Ovary (tissue), 9 donors: ENCODE data around the gene OR6N1. TPM values are rescaled to one million over a fixed set of nuclear protein-coding genes. Genes with fewer than 3 reads are reported as not detected.

Experiments used
- DNase-seq, 5 donors: peaks; one replicate each; pipeline ENCODE4 v3.0.0-alpha.2; 2019 to 2020
- H3K27ac ChIP-seq, 2 donors: fragments of 200-600 bp; one replicate each; pipeline versions ENCODE4 v1.5.1 to v1.8.0; 2019 to 2022
- H3K27me3 ChIP-seq: fragments of 200-600 bp; one replicate; pipeline ENCODE4 v1.8.0; 2022
- H3K36me3 ChIP-seq: fragments of 200-600 bp; sonication (generic); one replicate; pipeline ENCODE4 v1.5.1; 2019
- H3K4me1 ChIP-seq: one replicate; pipeline ENCODE4 v1.8.1; 2013; ENCODE audit warnings: mild to moderate bottlenecking, moderate library complexity; ENCODE audit not compliant: insufficient read depth
- H3K4me3 ChIP-seq: fragments of 200-600 bp; sonication (generic); one replicate; pipeline ENCODE4 v1.5.1; 2017
- H3K9me3 ChIP-seq, 2 donors: fragments of 200-600 bp in 1 of 2; sonication (generic) in 1 of 2; one replicate each; pipeline versions ENCODE4 v1.5.1 to v1.8.1; 2013 to 2019; ENCODE audit warnings: mild to moderate bottlenecking in 1 of 2, moderate library complexity in 1 of 2
- EP300 ChIP-seq: sonication (generic); formaldehyde crosslinking; IDR thresholded peaks from one replicate; pipeline ENCODE4 v1.6.1; 2017; ENCODE audit warnings: antibody characterized with exemption
- POLR2A ChIP-seq: fragments of 450-650 bp; IDR thresholded peaks from one replicate; pipeline ENCODE4 v1.6.1; 2017; ENCODE audit warnings: antibody characterized with exemption, mild to moderate bottlenecking, moderate library complexity
- WGBS, 3 donors: extraction: QIAGEN DNeasy Blood & Tissue Kit in 1 of 3; methylation state at CpG; one replicate each; pipeline versions ENCODE4 v1.1.5 to v1.1.7; 2013 to 2017; 5-methylcytosine and 5-hydroxymethylcytosine counted together
- intact Hi-C, 4 donors: fragments of 100-400 bp; cut with DNase I; formaldehyde crosslinking; loops; one replicate each; pipeline versions ENCODE4 v1.11.0 to v1.15.1; 2022 to 2023
- polyA plus RNA-seq, 2 donors: library from polyadenylated mRNA; stranded (reverse); fragments of 200-250 nt in 1 of 2; fragments of 350-450 nt in 1 of 2; fragmentation: Illumina TruSeq in 1 of 2; extraction: RNeasy Lipid Tissue Mini Kit (QIAGEN cat#74804) in 1 of 2; gene quantifications; one replicate each; pipeline ENCODE4 v1.2.3, GENCODE V29; 2013 to 2014
- total RNA-seq, 7 donors: library from RNA; depleted of rRNA in 2 of 7; stranded (reverse); fragments of >200 nt in 2 of 7; fragmentation: NEBNext Ultra II Directional in 3 of 7; extraction: Animal tissue kit (Norgen Biotek cat#: 25700) in 3 of 7; gene quantifications; one replicate each; pipeline versions ENCODE4 v1.1.0 to v1.2.4, GENCODE V29; 2016 to 2023
- TF ChIP-seq, protein P1 (sequence below), 3 donors: fragments of 450-650 bp in 2 of 3; fragments of 200-600 bp in 1 of 3; IDR thresholded peaks; one replicate each; pipeline versions ENCODE4 v1.5.1 to v1.8.0; 2016 to 2022; ENCODE audit warnings: antibody characterized with exemption in 3 of 3, mild to moderate bottlenecking in 1 of 3
- donor health status: DM: no; HTN: no; CAD: no; lungs with moderate emphysema.
- donor health status: DM: no; HTN: no; CAD: no.
- donor health status: Bipolar disorder and iron deficiency.
- donor health status: DM: yes; HTN: yes; CAD: no.
- donor health status: DM: no; HTN: no; CAD: no.
- donor health status: DM: yes; HTN: yes; CAD: no.

The OR6N1 gene
- total and polyA plus RNA-seq, 9 donors: not detected

DNA sequence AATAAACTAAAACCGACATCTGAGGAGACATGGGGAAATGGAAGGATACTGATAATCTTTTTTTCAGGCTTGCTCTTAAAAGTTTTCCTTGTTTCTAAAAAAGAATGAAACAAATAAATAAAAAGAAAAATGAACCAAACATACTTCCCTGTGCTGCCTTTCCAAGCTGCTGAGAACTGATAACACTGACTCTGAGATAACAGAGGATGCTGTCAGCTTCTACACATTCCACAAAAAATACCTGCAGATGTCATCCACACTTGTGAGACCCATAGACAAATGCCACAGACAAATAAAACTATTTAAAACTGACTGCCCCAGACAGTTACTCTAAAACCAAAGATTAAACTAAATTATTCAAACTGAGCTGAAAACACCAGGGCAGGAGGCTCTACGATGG, 39.5 kb downstream of the OR6N1 start:
- no peak for DNase-seq
- Histone ChIP-seq H3K4me3 (no peak overlapping the region), H3K9me3 (no peaks in the 10 kb centered on the region), H3K4me1 (no peaks in the 10 kb centered on the region), H3K36me3 (no peaks in the 10 kb centered on the region), H3K27ac (no peak overlapping the region), H3K27me3 (no peaks in the 10 kb centered on the region)
- TF ChIP-seq POLR2A (no peak), EP300 (no peak)
- TF ChIP-seq, protein P1, sequence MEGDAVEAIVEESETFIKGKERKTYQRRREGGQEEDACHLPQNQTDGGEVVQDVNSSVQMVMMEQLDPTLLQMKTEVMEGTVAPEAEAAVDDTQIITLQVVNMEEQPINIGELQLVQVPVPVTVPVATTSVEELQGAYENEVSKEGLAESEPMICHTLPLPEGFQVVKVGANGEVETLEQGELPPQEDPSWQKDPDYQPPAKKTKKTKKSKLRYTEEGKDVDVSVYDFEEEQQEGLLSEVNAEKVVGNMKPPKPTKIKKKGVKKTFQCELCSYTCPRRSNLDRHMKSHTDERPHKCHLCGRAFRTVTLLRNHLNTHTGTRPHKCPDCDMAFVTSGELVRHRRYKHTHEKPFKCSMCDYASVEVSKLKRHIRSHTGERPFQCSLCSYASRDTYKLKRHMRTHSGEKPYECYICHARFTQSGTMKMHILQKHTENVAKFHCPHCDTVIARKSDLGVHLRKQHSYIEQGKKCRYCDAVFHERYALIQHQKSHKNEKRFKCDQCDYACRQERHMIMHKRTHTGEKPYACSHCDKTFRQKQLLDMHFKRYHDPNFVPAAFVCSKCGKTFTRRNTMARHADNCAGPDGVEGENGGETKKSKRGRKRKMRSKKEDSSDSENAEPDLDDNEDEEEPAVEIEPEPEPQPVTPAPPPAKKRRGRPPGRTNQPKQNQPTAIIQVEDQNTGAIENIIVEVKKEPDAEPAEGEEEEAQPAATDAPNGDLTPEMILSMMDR (IDR thresholded peaks at IDR 0.05): no peak
- 52 to 57% (median 56%) methylated on average over 2 of the region's 2 CpGs for WGBS, 3 donors
- intact Hi-C loops: no loop called here

DNA sequence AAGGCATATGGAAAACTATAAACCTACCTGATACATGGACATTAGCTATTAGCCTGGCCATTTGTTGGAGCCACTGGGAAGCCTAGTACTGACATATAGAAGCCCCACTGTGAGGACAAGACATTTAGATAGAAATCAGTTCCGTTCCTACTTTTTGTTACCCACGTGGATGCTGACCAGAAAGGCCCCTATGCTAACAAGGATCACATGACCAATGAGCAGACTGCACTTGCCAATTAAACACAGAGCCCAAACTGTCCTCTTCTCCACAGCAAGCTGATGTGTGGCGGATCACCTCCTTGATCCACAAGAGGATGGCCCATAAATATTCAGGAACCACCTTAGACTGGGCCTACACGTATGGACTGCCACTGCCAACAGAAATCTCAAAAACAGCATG, 40.3 kb downstream of the OR6N1 start:
- H3K36me3 ChIP-seq: no peaks in the 10 kb centered on the region
- DNase-seq: no peak
- H3K4me1 ChIP-seq: no peaks in the 10 kb centered on the region
- H3K9me3 ChIP-seq: no peaks in the 10 kb centered on the region
- intact Hi-C loops: no loop called here
- TF ChIP-seq POLR2A (no peak), EP300 (no peak)
- TF ChIP-seq, protein P1 (IDR thresholded peaks at IDR 0.05): no peak
- H3K27me3 ChIP-seq: no peaks in the 10 kb centered on the region
- WGBS, 3 donors: 85 to 96% (median 89%) methylated on average over 4 of the region's 4 CpGs
- no peak overlapping the region for H3K4me3 ChIP-seq
- H3K27ac ChIP-seq: no peak overlapping the region

DNA sequence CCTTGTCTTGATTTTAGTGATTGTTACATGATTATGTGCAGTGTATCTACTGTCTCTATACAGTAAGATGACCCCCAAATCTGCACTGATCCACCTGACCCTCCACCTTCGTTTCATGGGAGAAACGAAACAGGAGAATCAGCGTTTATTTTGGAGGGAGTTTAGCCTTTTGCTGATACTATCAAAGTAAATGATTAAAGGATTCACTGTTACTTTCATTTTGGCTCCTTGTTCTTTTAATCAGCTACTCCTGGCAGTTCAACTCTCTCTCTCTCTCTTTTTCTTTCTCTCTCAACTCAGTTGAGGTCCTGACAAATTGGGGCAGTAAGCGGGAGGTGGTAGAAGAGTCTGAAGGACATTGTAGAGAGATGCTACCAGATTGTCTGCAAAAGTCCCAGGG, 41.5 kb downstream of the OR6N1 start:
- Histone ChIP-seq H3K9me3 (no peaks in the 10 kb centered on the region), H3K27ac (no peak overlapping the region), H3K36me3 (no peaks in the 10 kb centered on the region), H3K4me1 (no peaks in the 10 kb centered on the region), H3K27me3 (no peaks in the 10 kb centered on the region), H3K4me3 (no peak overlapping the region)
- no peak for TF ChIP-seq EP300
- TF ChIP-seq POLR2A: no peak
- WGBS, 3 donors: 75 to 78% (median 75%) methylated on average over 4 of the region's 4 CpGs
- intact Hi-C loops: no loop called here
- DNase-seq: no peak

DNA sequence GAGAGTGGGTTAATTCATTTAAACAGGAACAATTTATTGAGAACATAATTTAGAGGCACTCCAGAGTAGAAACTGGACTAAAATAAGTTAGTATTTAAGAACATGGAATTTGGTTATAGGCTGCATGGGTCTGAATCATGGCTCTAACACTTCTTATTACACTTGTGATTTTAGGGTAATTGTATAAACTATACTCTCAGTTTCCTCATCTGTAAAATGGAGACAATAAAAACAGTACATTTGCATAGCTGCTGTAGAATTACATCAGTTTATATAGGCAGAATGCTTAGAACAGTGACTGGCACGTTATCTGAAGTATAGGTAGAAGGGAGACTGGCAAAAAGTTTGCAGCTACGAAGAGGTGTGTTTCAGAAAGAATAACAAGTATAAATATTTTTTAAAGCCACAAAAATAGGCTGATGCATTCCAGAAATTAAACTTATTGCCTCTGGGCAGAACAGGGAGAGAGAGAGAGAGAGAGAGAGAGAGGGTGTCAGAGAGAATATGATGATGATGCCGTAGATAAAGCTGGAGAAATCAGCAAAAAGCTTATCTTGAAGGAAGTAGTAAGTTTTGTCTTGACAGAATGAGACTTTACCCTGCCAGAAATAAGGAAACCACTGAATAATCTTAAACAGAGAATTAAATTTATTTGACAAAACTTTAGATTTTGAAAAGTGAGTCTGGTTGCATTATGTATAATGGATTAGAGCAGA, 43.3 kb downstream of the OR6N1 start:
- Histone ChIP-seq H3K27ac (no peak overlapping the region), H3K4me1 (no peaks in the 10 kb centered on the region), H3K9me3 (no peaks in the 10 kb centered on the region), H3K4me3 (no peak overlapping the region), H3K36me3 (no peaks in the 10 kb centered on the region), H3K27me3 (no peaks in the 10 kb centered on the region)
- no peak for TF ChIP-seq POLR2A
- no peak for TF ChIP-seq EP300
- TF ChIP-seq, protein P1 (IDR thresholded peaks at IDR 0.05): no peak
- WGBS, 3 donors: 57 to 76% (median 66%) methylated on average over 3 of the region's 3 CpGs
- DNase-seq: no peak
- intact Hi-C loops: no loop called here

DNA sequence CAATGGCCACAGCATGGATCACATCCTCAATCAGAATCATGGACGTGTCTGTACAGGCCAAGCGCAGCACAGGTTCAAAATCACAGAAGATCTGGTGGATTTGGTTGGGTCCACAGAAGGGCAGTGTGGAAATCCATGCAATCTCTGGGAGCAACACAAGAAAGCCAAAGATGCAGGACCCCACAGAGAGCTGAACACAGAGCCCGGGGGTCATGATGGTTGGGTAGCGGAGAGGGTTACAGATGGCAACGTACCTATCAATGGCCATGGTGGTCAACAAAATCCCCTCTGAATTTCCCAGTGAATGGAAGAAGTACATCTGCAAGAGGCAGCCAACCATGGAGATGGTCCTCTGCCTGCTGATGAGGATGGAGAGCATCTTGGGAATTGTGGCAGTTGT, 47.6 kb downstream of the OR6N1 start:
- intact Hi-C loops: no loop called here
- H3K36me3 ChIP-seq: no peaks in the 10 kb centered on the region
- H3K4me3 ChIP-seq: no peak overlapping the region
- 95 to 98% (median 95%) methylated on average over 5 of the region's 5 CpGs for WGBS, 3 donors
- no peak for TF ChIP-seq POLR2A
- H3K27ac ChIP-seq: no peak overlapping the region
- H3K4me1 ChIP-seq: no peaks in the 10 kb centered on the region
- no peaks in the 10 kb centered on the region for H3K9me3 ChIP-seq
- no peak for DNase-seq
- H3K27me3 ChIP-seq: no peaks in the 10 kb centered on the region
